Measurements from ENCODE around the gene SLC7A9. TPM values are rescaled to one million over a fixed set of nuclear protein-coding genes. Genes with fewer than 3 reads are reported as not detected.
A peak's percentile ranks its signal among the peaks of the same experiment; 100 is the strongest.
"Not testable (repeated sequence)": the region's sequence is repeated elsewhere in the genome, so short reads cannot be mapped to it uniquely, and the experiment has no call there.

SLC7A9 gene
- total RNA-seq, 6 donors from 2014 or later: 0.26 to 1.2 (median 0.44) TPM; not detected in 2

- DNase-seq: peak in 1 of 2 donors; percentile 49
- Histone ChIP-seq H3K36me3 (no peaks in the 10 kb centered on the region), H3K27ac (no peak overlapping the region), H3K27me3 (no peaks in the 10 kb centered on the region), H3K9me3 (no peaks in the 10 kb centered on the region), H3K4me1 (no peaks in the 10 kb centered on the region), H3K4me3 (no peak overlapping the region)
- no peak for TF ChIP-seq POLR2A (IDR thresholded peaks at IDR 0.05)
- TF ChIP-seq EP300 (IDR thresholded peaks at IDR 0.05): no peak
- no peak for TF ChIP-seq POLR2AphosphoS5 (IDR thresholded peaks at IDR 0.05)
- no peak for TF ChIP-seq CTCF (IDR thresholded peaks at IDR 0.05)
- WGBS, 2 donors: 76 to 77% methylated on average over 11 to 16 of the region's 18 CpGs
- no peak for ATAC-seq (ENCODE audit: low FRiP score in 2 of 2)
These were observed 503 bp upstream of the SLC7A9 start for GRCh38 chr19:32869966-32870573.

- Histone ChIP-seq H3K9me3 (no peaks in the 10 kb centered on the region), H3K4me1 (no peaks in the 10 kb centered on the region), H3K36me3 (no peaks in the 10 kb centered on the region), H3K4me3 (no peak overlapping the region), H3K27ac (no peak overlapping the region), H3K27me3 (no peaks in the 10 kb centered on the region)
- DNase-seq (peak; percentile 13 to 44), ATAC-seq (ENCODE audit: low FRiP score in 2 of 2) (no peak)
- TF ChIP-seq EP300 (IDR thresholded peaks at IDR 0.05) (no peak), POLR2A (IDR thresholded peaks at IDR 0.05) (no peak), POLR2AphosphoS5 (IDR thresholded peaks at IDR 0.05) (no peak), CTCF (IDR thresholded peaks at IDR 0.05) (no peak)
- 83 to 87% methylated on average over 15 to 19 of the region's 19 CpGs for WGBS, 2 donors
These were observed 1.2 kb downstream of the SLC7A9 start for GRCh38 chr19:32868206-32868950.

GRCh38 chr19:32867436-32867835 is 2.1 kb downstream of the SLC7A9 start:
- not testable (repeated sequence) for H3K4me3 ChIP-seq; H3K9me3 ChIP-seq; H3K27me3 ChIP-seq; ATAC-seq (ENCODE audit: low FRiP score in 2 of 2); DNase-seq; H3K36me3 ChIP-seq; H3K27ac ChIP-seq; H3K4me1 ChIP-seq
- WGBS, 2 donors: 89 to 90% methylated on average over 8 to 9 of the region's 9 CpGs

GRCh38 chr19:32866564-32867265 is 2.9 kb downstream of the SLC7A9 start:
- TF ChIP-seq POLR2A (IDR thresholded peaks at IDR 0.05) (no peak), CTCF (IDR thresholded peaks at IDR 0.05) (no peak), POLR2AphosphoS5 (IDR thresholded peaks at IDR 0.05) (no peak), EP300 (IDR thresholded peaks at IDR 0.05) (no peak)
- Histone ChIP-seq H3K27me3 (no peaks in the 10 kb centered on the region), H3K4me3 (no peak overlapping the region), H3K27ac (no peak overlapping the region), H3K4me1 (no peaks in the 10 kb centered on the region), H3K9me3 (no peaks in the 10 kb centered on the region), H3K36me3 (no peaks in the 10 kb centered on the region)
- ATAC-seq (ENCODE audit: low FRiP score in 2 of 2) (no peak), DNase-seq (peak in 1 of 2 donors; percentile 35)
- 87 to 93% methylated on average over 6 to 12 of the region's 12 CpGs for WGBS, 2 donors

GRCh38 chr19:32866061-32866460 is 3.5 kb downstream of the SLC7A9 start:
- no peaks in the 10 kb centered on the region for H3K9me3 ChIP-seq
- H3K4me1 ChIP-seq: no peaks in the 10 kb centered on the region
- DNase-seq: no peak
- WGBS, 2 donors: 76% methylated on average over 4 to 7 of the region's 7 CpGs
- H3K36me3 ChIP-seq: no peaks in the 10 kb centered on the region
- H3K4me3 ChIP-seq: no peak overlapping the region
- H3K27me3 ChIP-seq: no peaks in the 10 kb centered on the region
- TF ChIP-seq POLR2A (IDR thresholded peaks at IDR 0.05): no peak
- no peak for ATAC-seq (ENCODE audit: low FRiP score in 2 of 2)
- no peak overlapping the region for H3K27ac ChIP-seq
